HepG2 (cell line): ENCODE measurements around the gene PBX2. TPM values are rescaled to one million over a fixed set of nuclear protein-coding genes. Genes with fewer than 3 reads are reported as not detected.

Source experiments
- ATAC-seq: fragments of 200-7000 bp; cut with Tn5 transposase; 3 replicates; pipeline ENCODE4 v1.9.1; 2020; ENCODE audit warnings: mild to moderate bottlenecking, moderate library complexity
- BruUV-seq: library from RNA; stranded (reverse); fragments of 400-500 nt; replicated peaks from 2 replicates; lab custom pipeline; 2021; lab: Mats Ljungman, UMichigan
- CTCF ChIA-PET: fragments of 300-600 bp; formaldehyde crosslinking; extraction: SDS; loops from one replicate; lab custom pipeline; 2021; ENCODE audit warnings: low total read pairs, inconsistent platforms, low intra/inter-chr PET ratio; lab: Yijun Ruan, JAX
- POLR2A ChIA-PET: fragments of 350-600 bp; sonication (Branson Sonifier 250); formaldehyde crosslinking; loops from one replicate; lab custom pipeline; 2020; ENCODE audit warnings: antibody characterized with exemption, inconsistent platforms; lab: Yijun Ruan, JAX
- DNase-seq: peaks from one replicate; pipeline ENCODE4 v3.0.0-alpha.2; 2015; ENCODE audit warnings: low spot score
- FAIRE-seq: peaks from 3 replicates; lab custom pipeline; 2011; peaks lifted over from hg19 to GRCh38; lab: Jason Lieb, UNC
- H2AFZ ChIP-seq: one replicate; pipeline ENCODE4 v1.6.1; 2011; ENCODE audit warnings: low read length, inconsistent platforms
- H3K27ac ChIP-seq: fragments of 300-600 bp; 3 replicates; pipeline ENCODE4 v1.8.0; 2011; ENCODE audit warnings: mixed run types, mild to moderate bottlenecking, mixed read lengths, low read length, inconsistent platforms; ENCODE audit not compliant: insufficient read depth; ENCODE audit errors: extremely low read length
- H3K27me3 ChIP-seq, 2 experiments: fragments of 200-600 bp in 1 of 2; 2 replicates in 1 of 2; 3 replicates in 1 of 2; pipeline versions ENCODE4 v1.6.0 to v1.8.0; 2011; ENCODE audit warnings: low read length in 2 of 2, mild to moderate bottlenecking in 2 of 2, moderate library complexity in 2 of 2, inconsistent platforms in 1 of 2; ENCODE audit not compliant: insufficient read depth in 2 of 2, control insufficient read depth in 1 of 2
- H3K36me3 ChIP-seq, 2 experiments: fragments of 200-600 bp in 1 of 2; replicated peaks in 1 of 2; 2 replicates in 1 of 2; 3 replicates in 1 of 2; pipeline versions ENCODE4 v1.5.1 to v1.8.0; 2011; ENCODE audit warnings: low read length in 2 of 2, inconsistent platforms in 1 of 2; ENCODE audit not compliant: insufficient read depth in 2 of 2, control insufficient read depth in 1 of 2
- H3K4me1 ChIP-seq: 2 replicates; pipeline ENCODE4 v1.5.1; 2012; ENCODE audit warnings: low read length, inconsistent platforms; ENCODE audit not compliant: insufficient read depth
- H3K4me2 ChIP-seq: 2 replicates; pipeline ENCODE4 v1.6.0; 2011; ENCODE audit warnings: low read depth, low read length, inconsistent platforms
- H3K4me3 ChIP-seq, 3 experiments: fragments of 200-600 bp in 1 of 3; sonication (generic), shearing (Covaris generic) in 1 of 3; replicated peaks in 1 of 3; 2 replicates each; pipeline ENCODE4 v1.5.1; 2011 to 2016; ENCODE audit warnings: low read length in 3 of 3, inconsistent platforms in 2 of 3, low read depth in 2 of 3, mild to moderate bottlenecking in 2 of 3, control low read depth in 1 of 3, mixed read lengths in 1 of 3; ENCODE audit not compliant: insufficient read depth in 1 of 3
- H3K79me2 ChIP-seq: one replicate; pipeline ENCODE4 v1.6.1; 2011; ENCODE audit warnings: low read length, inconsistent platforms; ENCODE audit not compliant: insufficient read depth
- H3K9ac ChIP-seq: 2 replicates; pipeline ENCODE4 v1.6.0; 2011; ENCODE audit warnings: mild to moderate bottlenecking, low read depth, low read length, inconsistent platforms; ENCODE audit not compliant: insufficient read depth
- H3K9me3 ChIP-seq: 2 replicates; pipeline ENCODE4 v1.5.1; 2012; ENCODE audit warnings: mild to moderate bottlenecking, low read length
- H4K20me1 ChIP-seq: 2 replicates; pipeline ENCODE4 v1.6.0; 2011; ENCODE audit warnings: inconsistent platforms, mild to moderate bottlenecking, low read length, moderate library complexity; ENCODE audit not compliant: insufficient read depth
- CENPT ChIP-seq: sonication (generic); formaldehyde crosslinking; IDR thresholded peaks from 2 replicates; pipeline ENCODE4 v1.8.0; 2022; ENCODE audit warnings: low read depth, mild to moderate bottlenecking, moderate library complexity, missing genetic modification reagents
- EP300 ChIP-seq, 3 experiments: sonication (generic) in 1 of 3; formaldehyde crosslinking in 1 of 3; IDR thresholded peaks; 2 replicates each; pipeline versions ENCODE4 v1.5.1 to v1.6.1; 2011 to 2020; ENCODE audit warnings: low read depth in 2 of 3, low read length in 2 of 3, borderline replicate concordance in 1 of 3, improper control_type of control experiment in 1 of 3, mild to moderate bottlenecking in 1 of 3, missing genetic modification reagents in 1 of 3, moderate library complexity in 1 of 3
- GATA4 ChIP-seq: sonication (generic); IDR thresholded peaks from 2 replicates; pipeline ENCODE4 v1.6.1; 2016; ENCODE audit warnings: antibody characterized with exemption, low read depth, borderline replicate concordance
- GZF1 ChIP-seq: sonication (generic); formaldehyde crosslinking; IDR thresholded peaks from 2 replicates; pipeline ENCODE4 v1.5.1; 2020; ENCODE audit warnings: mild to moderate bottlenecking, missing genetic modification reagents
- HNRNPK ChIP-seq: fragments of 200-400 bp; formaldehyde crosslinking; IDR thresholded peaks from 2 replicates; pipeline ENCODE4 v1.6.1; 2018; ENCODE audit warnings: low read length, low read depth, moderate library complexity, mild to moderate bottlenecking; ENCODE audit not compliant: poor library complexity, severe bottlenecking
- POGZ ChIP-seq: sonication (generic); formaldehyde crosslinking; IDR thresholded peaks from 2 replicates; pipeline ENCODE4 v1.4.0; 2020; ENCODE audit warnings: mild to moderate bottlenecking, missing genetic modification reagents
- TBP ChIP-seq: sonication (generic); formaldehyde crosslinking; IDR thresholded peaks from 2 replicates; pipeline ENCODE4 v1.5.0; 2020; ENCODE audit warnings: missing genetic modification reagents
- ZFP90 ChIP-seq: sonication (generic); formaldehyde crosslinking; IDR thresholded peaks from 2 replicates; pipeline ENCODE4 v1.8.0; 2022; ENCODE audit warnings: missing genetic modification reagents, mild to moderate bottlenecking, inconsistent platforms, borderline replicate concordance
- ZNF530 ChIP-seq: sonication (generic); formaldehyde crosslinking; IDR thresholded peaks from 2 replicates; pipeline ENCODE4 v1.5.0; 2020; ENCODE audit warnings: low read depth, mild to moderate bottlenecking, missing genetic modification reagents
- ZNF549 ChIP-seq: sonication (generic); formaldehyde crosslinking; IDR thresholded peaks from 2 replicates; pipeline ENCODE4 v1.5.0; 2020; ENCODE audit warnings: missing genetic modification reagents
- WGBS: methylation state at CpG from one replicate; pipeline ENCODE4 v1.1.6; 2017; ENCODE audit warnings: low lambda C conversion rate; 5-methylcytosine and 5-hydroxymethylcytosine counted together
- in situ Hi-C: cut with HindIII; loops from 2 replicates; pipeline ENCODE4 v1.10.0; 2017; ENCODE audit warnings: low pct_unique_long_range_greater_than_20kb; ENCODE audit not compliant: extremely low pct_ligation_motif_present
- intact Hi-C: fragments of 100-400 bp; cut with micrococcal nuclease; formaldehyde crosslinking; loops from one replicate; pipeline ENCODE4 v1.10.0; 2022; ENCODE audit not compliant: unreplicated experiment
- polyA plus RNA-seq, 8 experiments: library from polyadenylated mRNA; depleted of rRNA in 3 of 8; stranded (reverse) in 7 of 8; unstranded in 1 of 8; fragments of >200 nt; fragmentation: Illumina TruSeq in 4 of 8; extraction: Trizol in 4 of 8; gene quantifications; 2 replicates each; pipeline versions ENCODE4 v1.2.1 to v1.2.3, GENCODE V29; 2011 to 2016; ENCODE audit warnings: low read depth in 4 of 8, missing spikeins in 1 of 8, mixed read lengths in 1 of 8; ENCODE audit not compliant: insufficient read depth in 1 of 8
- total RNA-seq, 5 experiments: library from RNA; depleted of rRNA; stranded (reverse); fragments of >200 nt; fragmentation: Illumina TruSeq; extraction: Trizol; gene quantifications; 2 replicates each; pipeline ENCODE4 v1.2.3, GENCODE V29; 2016; ENCODE audit warnings: low read depth in 1 of 5
- TF ChIP-seq, protein P1 (sequence below): IDR thresholded peaks from 2 replicates; pipeline ENCODE4 v1.6.1; 2018; ENCODE audit warnings: missing genetic modification reagents
- TF ChIP-seq, protein P2 (sequence below): sonication (generic); formaldehyde crosslinking; IDR thresholded peaks from 2 replicates; pipeline ENCODE4 v1.9.0; 2021; ENCODE audit warnings: missing genetic modification reagents, borderline replicate concordance
- TF ChIP-seq, protein P3 (sequence below): sonication (generic); formaldehyde crosslinking; conservative IDR thresholded peaks from 2 replicates; pipeline ENCODE4 v1.8.0; 2022; ENCODE audit warnings: low read depth, missing genetic modification reagents

PBX2 gene
- total and polyA plus RNA-seq, 2 of the 13 experiments (the other 11 are each of a cell fraction or from before 2014, with no cell fraction given) = 42.3 to 77.8 TPM

DNA sequence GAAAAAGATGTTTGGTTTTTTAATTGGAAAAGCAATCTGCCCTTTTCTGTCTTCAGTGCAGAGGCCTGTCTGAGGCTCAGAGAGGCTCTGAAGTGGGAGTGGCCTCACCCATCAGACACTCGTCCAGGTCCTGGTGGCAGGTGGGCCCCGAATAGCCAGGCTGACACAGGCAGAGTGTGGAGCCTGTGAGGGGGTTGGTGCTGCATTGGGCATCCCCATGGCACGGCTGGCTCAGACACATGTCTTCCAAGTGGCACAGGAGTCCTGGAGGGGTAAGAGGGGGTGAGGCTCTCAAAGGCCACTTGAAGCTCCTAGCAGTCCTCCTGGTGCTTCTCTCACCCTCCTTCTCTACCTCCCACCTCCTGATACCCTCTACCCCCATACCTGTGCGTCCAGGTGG, 30.0 kb upstream of the PBX2 start:
- Histone ChIP-seq H3K27ac (no peak overlapping the region), H3K27me3 (peaks cover 11 to 81% of the 10 kb centered on the region in 2 experiments; a peak in 4 of 5 replicates), H3K79me2 (no peaks in the 10 kb centered on the region), H3K9ac (no peak overlapping the region), H3K4me2 (no peak overlapping the region), H3K9me3 (no peaks in the 10 kb centered on the region), H4K20me1 (no peaks in the 10 kb centered on the region), H3K4me1 (no peaks in the 10 kb centered on the region), H3K36me3 (no peaks in the 10 kb centered on the region), H2AFZ (no peak overlapping the region), H3K4me3 (no peak overlapping the region)
- TF ChIP-seq, protein P1, sequence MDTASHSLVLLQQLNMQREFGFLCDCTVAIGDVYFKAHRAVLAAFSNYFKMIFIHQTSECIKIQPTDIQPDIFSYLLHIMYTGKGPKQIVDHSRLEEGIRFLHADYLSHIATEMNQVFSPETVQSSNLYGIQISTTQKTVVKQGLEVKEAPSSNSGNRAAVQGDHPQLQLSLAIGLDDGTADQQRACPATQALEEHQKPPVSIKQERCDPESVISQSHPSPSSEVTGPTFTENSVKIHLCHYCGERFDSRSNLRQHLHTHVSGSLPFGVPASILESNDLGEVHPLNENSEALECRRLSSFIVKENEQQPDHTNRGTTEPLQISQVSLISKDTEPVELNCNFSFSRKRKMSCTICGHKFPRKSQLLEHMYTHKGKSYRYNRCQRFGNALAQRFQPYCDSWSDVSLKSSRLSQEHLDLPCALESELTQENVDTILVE (CRISPR knock-in tag) = no peak
- TF ChIP-seq GZF1 (no peak), CENPT (no peak), ZNF530 (no peak), ZFP90 (CRISPR knock-in tag) (no peak), GATA4 (no peak), TBP (CRISPR knock-in tag) (no peak), HNRNPK (no peak), EP300 (IDR thresholded peaks at IDR 0.05; ENCODE audit: low read depth in 2 of 2, low read length in 2 of 2) (no peak), EP300 (CRISPR knock-in tag; IDR thresholded peaks at IDR 0.05; ENCODE audit: borderline replicate concordance) (no peak), POGZ (CRISPR knock-in tag) (no peak), ZNF549 (CRISPR knock-in tag) (no peak)
- TF ChIP-seq, protein P2, sequence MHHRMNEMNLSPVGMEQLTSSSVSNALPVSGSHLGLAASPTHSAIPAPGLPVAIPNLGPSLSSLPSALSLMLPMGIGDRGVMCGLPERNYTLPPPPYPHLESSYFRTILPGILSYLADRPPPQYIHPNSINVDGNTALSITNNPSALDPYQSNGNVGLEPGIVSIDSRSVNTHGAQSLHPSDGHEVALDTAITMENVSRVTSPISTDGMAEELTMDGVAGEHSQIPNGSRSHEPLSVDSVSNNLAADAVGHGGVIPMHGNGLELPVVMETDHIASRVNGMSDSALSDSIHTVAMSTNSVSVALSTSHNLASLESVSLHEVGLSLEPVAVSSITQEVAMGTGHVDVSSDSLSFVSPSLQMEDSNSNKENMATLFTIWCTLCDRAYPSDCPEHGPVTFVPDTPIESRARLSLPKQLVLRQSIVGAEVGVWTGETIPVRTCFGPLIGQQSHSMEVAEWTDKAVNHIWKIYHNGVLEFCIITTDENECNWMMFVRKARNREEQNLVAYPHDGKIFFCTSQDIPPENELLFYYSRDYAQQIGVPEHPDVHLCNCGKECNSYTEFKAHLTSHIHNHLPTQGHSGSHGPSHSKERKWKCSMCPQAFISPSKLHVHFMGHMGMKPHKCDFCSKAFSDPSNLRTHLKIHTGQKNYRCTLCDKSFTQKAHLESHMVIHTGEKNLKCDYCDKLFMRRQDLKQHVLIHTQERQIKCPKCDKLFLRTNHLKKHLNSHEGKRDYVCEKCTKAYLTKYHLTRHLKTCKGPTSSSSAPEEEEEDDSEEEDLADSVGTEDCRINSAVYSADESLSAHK (CRISPR knock-in tag) = no peak
- TF ChIP-seq, protein P3, sequence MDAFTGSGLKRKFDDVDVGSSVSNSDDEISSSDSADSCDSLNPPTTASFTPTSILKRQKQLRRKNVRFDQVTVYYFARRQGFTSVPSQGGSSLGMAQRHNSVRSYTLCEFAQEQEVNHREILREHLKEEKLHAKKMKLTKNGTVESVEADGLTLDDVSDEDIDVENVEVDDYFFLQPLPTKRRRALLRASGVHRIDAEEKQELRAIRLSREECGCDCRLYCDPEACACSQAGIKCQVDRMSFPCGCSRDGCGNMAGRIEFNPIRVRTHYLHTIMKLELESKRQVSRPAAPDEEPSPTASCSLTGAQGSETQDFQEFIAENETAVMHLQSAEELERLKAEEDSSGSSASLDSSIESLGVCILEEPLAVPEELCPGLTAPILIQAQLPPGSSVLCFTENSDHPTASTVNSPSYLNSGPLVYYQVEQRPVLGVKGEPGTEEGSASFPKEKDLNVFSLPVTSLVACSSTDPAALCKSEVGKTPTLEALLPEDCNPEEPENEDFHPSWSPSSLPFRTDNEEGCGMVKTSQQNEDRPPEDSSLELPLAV (CRISPR knock-in tag) = no peak
- intact Hi-C loops (no loop called here), in situ Hi-C loops (no loop called here)
- no TSS peak for BruUV-seq
- no peak for ATAC-seq
- no peak for FAIRE-seq
- ChIA-PET POLR2A (no interaction called here), CTCF (no interaction called here)
- no peak for DNase-seq
- 7% methylated on average over 4 of the region's 4 CpGs for WGBS
